Tibial nerve (tissue), 4 donors: ENCODE measurements around the gene ATG9B.

Experiments used
- EP300 ChIP-seq, 2 donors: sonication (generic); formaldehyde crosslinking; IDR thresholded peaks; one replicate each; pipeline ENCODE4 v1.6.1; 2017; ENCODE audit warnings: antibody characterized with exemption in 2 of 2, mild to moderate bottlenecking in 1 of 2
- POLR2A ChIP-seq, 2 donors: fragments of 450-650 bp; IDR thresholded peaks; one replicate each; pipeline ENCODE4 v1.6.1; 2017; ENCODE audit warnings: antibody characterized with exemption in 2 of 2, mild to moderate bottlenecking in 2 of 2, moderate library complexity in 2 of 2
- TF ChIP-seq, protein P1 (sequence below), 5 experiments: fragments of 200-600 bp in 3 of 5; fragments of 450-650 bp in 2 of 5; sonication (generic) in 3 of 5; IDR thresholded peaks; one replicate each; pipeline ENCODE4 v1.5.1; 2016 to 2019; ENCODE audit warnings: antibody characterized with exemption in 5 of 5, mild to moderate bottlenecking in 3 of 5, moderate library complexity in 2 of 5

DNA sequence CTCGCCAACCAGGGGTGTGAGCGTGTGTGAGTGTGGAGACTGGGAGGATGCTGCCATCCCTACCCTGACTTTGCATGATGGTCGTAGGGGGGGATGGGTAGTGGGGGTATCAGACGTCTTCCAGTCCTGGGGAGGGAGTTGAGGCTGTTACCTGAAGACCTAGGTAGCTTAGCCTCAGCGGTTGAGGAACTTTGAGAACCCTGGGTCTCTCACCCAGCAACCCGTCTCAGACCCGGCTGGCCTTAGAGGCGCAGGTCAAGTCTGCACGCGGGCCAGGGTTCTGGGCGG is 37.8 kb upstream of the ATG9B start:
- TF ChIP-seq, protein P1, sequence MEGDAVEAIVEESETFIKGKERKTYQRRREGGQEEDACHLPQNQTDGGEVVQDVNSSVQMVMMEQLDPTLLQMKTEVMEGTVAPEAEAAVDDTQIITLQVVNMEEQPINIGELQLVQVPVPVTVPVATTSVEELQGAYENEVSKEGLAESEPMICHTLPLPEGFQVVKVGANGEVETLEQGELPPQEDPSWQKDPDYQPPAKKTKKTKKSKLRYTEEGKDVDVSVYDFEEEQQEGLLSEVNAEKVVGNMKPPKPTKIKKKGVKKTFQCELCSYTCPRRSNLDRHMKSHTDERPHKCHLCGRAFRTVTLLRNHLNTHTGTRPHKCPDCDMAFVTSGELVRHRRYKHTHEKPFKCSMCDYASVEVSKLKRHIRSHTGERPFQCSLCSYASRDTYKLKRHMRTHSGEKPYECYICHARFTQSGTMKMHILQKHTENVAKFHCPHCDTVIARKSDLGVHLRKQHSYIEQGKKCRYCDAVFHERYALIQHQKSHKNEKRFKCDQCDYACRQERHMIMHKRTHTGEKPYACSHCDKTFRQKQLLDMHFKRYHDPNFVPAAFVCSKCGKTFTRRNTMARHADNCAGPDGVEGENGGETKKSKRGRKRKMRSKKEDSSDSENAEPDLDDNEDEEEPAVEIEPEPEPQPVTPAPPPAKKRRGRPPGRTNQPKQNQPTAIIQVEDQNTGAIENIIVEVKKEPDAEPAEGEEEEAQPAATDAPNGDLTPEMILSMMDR (IDR thresholded peaks at IDR 0.05), result no peak
- TF ChIP-seq POLR2A (IDR thresholded peaks at IDR 0.05) (no peak), EP300 (IDR thresholded peaks at IDR 0.05) (no peak)
